HG03432 (cell line): ENCODE measurements around the gene ZNF451.
"Not testable (repeated sequence)": the region's sequence is repeated elsewhere in the genome, so short reads cannot be mapped to it uniquely, and the experiment has no call there.

ENCODE experiments used
- ATAC-seq: cut with Tn5 transposase; IDR thresholded peaks from one replicate; pipeline ENCODE4 v1.9.1; 2021; ENCODE audit warnings: mild to moderate bottlenecking, moderate library complexity; ENCODE audit not compliant: unreplicated experiment

Gene ZNF451

GRCh38 chr6:57091375-57091774 lies 1.4 kb downstream of the ZNF451 start:
- not testable (repeated sequence) for ATAC-seq

DNA sequence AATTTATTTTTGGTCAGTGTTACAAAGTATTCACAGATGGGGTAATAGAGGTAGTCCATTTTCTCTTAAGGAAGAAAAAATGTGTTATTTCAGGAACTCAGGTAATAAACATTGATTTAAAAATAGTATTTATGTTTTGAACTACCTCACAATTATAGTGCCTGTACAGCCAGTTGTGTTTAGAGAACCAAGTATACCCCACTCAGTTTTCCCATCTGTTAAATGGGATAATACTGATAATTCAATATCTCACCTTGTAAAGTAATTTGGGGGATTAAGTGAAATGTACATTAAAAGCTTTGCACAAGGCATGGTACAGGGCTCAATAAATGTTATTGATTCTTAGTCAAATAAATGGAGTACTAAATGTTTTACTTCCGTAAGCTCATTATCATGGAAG lies 4.7 kb downstream of the ZNF451 start:
- ATAC-seq = no peak

GRCh38 chr6:57097596-57097995 lies 7.6 kb downstream of the ZNF451 start:
- no peak for ATAC-seq

GRCh38 chr6:57102976-57103375 lies 13.0 kb downstream of the ZNF451 start:
- ATAC-seq = no peak

- ATAC-seq = no peak
Observed at GRCh38 chr6:57104336-57104735, 14.3 kb downstream of the ZNF451 start.

DNA sequence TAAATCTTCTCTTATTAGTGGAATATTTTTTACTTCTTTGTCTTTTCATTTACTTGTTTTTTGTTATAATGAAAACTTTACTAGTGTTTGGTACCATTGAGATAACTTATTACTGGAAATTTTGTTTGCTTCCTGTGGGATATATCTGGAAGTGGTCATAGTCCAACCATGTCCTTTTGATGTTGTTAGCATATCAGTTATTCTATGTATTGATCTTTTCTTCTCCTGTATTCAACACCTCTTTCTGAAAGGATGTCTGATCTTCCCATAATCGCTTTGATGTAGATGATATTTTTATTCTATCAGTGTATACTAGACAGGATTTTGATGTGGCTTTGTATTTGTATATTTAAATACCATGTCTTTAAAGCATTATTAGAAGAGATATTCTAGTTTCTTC lies 17.0 kb downstream of the ZNF451 start:
- no peak for ATAC-seq

DNA sequence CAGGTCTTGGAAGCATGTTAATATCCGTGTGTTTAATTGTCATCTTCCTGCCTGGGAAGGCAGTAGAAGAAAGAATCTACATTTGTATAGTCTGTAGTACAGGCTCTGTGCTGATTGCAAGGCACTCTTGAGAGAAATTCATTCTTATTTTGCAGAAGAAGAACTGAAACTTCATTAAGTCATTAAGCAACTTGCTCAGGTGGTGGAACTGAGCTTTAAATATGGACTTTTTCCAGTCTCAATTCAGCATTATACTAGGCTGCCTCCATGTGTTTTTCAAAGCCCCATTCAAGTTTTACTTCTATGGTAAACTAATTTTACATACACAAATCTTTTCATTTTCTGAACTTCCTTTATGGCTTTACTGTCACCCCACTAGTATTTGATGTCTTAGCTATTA lies 18.7 kb downstream of the ZNF451 start:
- ATAC-seq = peak; percentile 96

DNA sequence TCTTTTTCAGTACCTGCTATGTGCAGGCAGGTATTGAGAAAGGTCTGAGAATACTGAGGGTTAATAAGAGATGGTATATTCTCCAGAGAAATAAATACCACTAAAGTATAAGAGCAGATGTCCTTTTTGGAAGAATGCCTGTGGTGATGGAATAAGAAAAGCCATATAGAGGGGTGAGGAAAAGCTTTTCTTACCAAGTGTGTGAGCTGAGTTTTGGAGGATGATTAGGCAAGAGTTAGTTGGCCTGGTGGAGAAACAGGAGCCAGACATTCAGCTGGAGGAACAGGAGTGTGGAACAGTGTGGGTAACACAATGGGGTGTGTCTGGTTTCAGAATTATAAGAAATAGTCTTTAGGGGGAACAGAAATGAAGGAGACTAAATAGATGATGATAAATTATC lies 19.9 kb downstream of the ZNF451 start:
- ATAC-seq = no peak

DNA sequence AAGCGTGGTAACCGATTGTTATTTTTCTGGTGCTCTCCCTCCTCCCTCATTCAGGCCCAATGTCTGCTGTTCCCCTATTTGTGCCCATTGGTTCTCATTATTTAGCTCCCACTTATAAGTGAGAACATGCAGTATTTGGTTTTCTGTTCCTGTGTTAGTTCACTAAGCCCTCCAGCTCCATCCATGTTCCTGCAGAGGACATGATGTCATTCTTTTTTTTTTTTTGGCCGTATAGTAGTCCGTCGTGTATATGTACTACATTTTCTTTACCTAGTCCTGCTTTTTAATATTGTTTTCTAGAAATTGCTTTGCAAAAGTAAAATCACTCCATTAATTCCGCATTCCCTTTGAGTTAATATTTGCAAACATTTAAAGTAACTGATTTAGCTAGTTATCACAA lies 23.1 kb downstream of the ZNF451 start:
- no peak for ATAC-seq

- no peak for ATAC-seq
Observed at GRCh38 chr6:57116776-57117175, 26.8 kb downstream of the ZNF451 start.

GRCh38 chr6:57117796-57118195 lies 27.8 kb downstream of the ZNF451 start:
- ATAC-seq = no peak

DNA sequence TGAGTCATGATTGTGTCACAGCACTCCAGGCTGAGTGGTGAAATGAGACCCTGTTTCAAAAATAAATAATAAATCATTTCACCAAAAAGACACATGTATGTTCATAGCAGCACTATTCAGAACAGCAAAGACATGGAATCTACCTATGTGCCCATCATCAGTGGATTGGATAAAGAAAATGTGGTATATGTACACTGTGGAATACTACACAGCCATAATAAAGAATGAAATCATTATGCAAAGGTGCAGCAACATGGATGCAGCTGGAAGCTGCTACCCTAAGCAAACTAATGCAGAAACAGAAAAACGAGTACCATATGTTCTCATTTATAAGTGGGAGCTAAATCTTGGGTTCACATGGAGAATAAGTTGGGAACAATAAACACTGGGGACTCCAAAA lies 33.1 kb downstream of the ZNF451 start:
- no peak for ATAC-seq

DNA sequence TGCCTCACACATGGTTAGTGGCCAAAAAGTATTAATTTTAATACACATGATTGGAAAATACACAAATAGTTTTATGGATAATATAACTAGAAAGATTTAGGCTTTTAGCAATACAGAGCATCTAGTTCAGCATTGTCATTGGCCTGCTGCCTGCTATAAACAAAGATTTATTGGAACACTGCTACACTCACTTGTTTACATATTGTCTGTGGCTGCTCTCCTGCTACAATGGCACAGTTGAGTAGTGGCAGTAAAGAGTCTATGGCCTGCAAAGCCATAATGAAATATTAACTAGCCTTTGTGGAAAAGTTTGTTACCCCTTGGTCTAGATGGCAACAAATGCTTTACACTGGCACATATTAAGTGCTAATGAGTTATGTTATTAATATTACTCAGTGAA lies 37.8 kb downstream of the ZNF451 start:
- no peak for ATAC-seq

GRCh38 chr6:57130661-57131177 lies 40.7 kb downstream of the ZNF451 start:
- no peak for ATAC-seq

- ATAC-seq = no peak
Observed at GRCh38 chr6:57134954-57135353, 45.0 kb downstream of the ZNF451 start.

DNA sequence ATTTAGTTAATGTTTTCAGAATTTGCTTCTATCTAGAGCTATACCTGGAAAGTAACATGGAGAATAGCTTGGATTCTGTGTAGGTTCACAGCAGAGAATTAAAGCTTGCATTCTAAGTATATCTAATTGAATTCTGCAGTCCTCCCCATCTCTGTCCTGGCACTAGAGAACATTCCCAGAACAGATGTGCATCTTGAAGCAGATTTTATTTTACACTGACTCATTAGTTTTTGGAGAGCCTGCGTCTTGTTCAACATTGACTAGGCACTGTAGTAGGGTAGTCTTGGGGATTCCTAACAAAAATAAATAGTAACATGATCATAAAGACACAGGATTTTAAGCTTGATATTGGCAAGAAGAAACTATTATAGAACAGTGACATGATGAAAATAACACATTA lies 45.9 kb downstream of the ZNF451 start:
- ATAC-seq = no peak

DNA sequence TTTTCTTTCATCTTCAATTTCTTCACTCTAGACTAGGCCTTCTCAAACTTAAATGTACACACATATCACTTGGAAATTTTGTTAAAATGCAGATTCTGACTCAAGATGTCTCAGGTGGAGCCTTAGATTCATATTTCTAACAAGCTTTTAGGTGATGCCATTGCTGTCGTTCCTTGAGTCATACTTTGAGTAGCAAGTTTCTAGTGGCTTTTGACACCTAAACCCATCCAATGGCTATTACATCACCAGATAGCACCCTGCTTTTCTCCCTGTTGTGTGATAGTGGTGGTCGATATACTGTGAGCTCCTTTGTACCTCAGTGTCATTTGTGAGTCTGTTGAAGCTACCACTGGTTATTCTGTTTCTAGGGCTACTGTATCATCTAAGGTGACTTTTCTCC lies 47.4 kb downstream of the ZNF451 start:
- ATAC-seq = no peak

GRCh38 chr6:57138026-57138425 lies 48.0 kb downstream of the ZNF451 start:
- no peak for ATAC-seq

DNA sequence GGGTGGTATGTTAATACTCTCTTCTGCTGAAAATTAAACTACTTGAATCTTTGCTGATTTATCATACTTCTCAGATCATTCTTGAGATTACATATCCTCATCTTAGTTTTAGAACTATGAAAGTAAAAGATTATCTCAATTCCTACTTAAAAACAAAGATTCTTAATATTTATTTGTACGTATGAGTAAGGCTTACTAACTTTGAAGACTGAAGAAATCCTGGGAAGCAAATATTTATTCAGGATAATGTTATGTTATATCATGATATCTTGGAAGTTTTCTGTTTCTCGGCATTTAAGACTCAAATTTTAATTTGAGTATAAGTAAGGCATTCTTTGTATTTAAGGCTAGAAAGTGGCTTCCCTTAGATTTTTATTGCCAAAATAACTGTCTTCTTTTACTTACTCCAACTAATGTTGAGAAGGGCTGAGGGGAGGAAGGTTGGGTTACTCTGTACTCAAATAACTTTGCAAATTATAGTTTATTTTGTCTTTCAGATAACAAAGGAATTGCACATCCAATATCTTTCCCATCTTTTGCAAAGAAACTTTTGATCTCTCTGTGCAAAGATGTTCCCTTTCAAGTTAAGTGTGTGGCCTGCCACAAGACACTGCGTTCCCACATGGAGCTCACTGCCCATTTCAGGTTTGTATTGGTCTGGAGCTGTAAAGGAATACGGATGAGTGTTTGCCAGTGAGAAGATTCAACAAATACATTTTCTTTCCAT lies 51.6 kb downstream of the ZNF451 start:
- ATAC-seq = no peak

DNA sequence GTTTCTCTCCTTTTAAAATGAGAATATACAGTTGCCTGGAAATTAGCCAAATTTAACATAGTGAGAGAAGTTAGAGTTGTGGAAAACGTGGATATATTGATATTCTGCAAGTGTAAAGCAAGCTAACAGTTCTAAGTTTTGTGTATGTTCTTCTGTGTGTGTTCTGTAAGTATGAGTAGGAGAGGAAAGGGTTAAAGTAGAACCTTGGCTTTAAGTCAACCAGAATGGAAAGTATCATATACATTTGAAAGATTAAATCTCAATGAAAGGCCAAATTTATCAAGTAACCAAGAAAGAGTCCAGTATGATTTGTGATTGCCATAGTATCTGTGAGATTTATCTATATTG lies 52.2 kb downstream of the ZNF451 start:
- ATAC-seq = no peak

DNA sequence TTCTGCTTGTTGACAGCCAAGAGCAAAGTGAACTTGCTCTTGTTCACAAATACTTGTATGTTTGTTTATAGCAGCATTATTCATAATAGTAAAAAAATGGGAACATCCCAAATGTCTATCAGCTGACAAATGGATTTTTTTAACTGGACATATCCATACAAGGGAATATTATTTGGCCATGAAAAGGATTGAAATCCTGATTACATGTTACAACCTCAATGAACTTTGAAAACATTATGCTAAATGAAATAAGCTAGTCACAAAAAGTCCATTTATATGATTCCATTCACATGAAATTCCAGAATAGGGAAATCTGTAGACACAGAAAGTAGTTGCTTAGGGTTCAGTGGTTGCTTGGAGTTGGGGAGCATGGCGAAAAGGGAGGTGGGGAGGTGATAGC lies 53.7 kb downstream of the ZNF451 start:
- ATAC-seq = no peak

DNA sequence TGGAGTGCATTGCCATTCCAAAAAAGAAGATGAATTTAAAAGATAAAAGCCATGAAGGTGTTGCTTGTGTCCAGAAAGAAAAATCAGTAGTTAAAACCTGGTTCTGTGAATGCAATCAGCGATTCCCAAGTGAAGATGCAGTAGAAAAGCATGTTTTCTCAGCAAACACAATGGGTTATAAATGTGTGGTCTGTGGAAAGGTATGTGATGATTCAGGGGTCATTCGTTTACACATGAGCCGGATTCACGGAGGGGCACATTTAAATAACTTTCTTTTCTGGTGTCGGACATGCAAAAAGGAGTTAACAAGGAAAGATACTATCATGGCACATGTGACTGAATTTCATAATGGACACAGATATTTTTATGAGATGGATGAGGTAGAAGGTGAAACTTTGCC lies 57.4 kb downstream of the ZNF451 start:
- no peak for ATAC-seq
